Psoas muscle (tissue), 8 donors: ENCODE data around the gene POM121C. TPM values are rescaled to one million over a fixed set of nuclear protein-coding genes. Genes with fewer than 3 reads are reported as not detected.
"Not testable (repeated sequence)": the region's sequence is repeated elsewhere in the genome, so short reads cannot be mapped to it uniquely, and the experiment has no call there.

Source experiments
- ATAC-seq, 4 donors: fragments of 200-7000 bp; cut with Tn5 transposase; one replicate each; pipeline ENCODE4 v1.9.1; 2020; ENCODE audit warnings: moderate library complexity in 3 of 4, mild to moderate bottlenecking in 2 of 4
- DNase-seq, 2 donors: peaks; one replicate each; pipeline ENCODE4 v3.0.0-alpha.2; 2020
- H3K27ac ChIP-seq: fragments of 200-600 bp; one replicate; pipeline ENCODE4 v1.8.0; 2022
- H3K27me3 ChIP-seq, 3 donors: fragments of 200-600 bp in 1 of 3; one replicate each; pipeline versions ENCODE4 v1.6.1 to v1.8.0; 2013 to 2022; ENCODE audit warnings: low read length in 2 of 3, mild to moderate bottlenecking in 2 of 3, moderate library complexity in 1 of 3; ENCODE audit not compliant: insufficient read depth in 3 of 3
- H3K36me3 ChIP-seq, 2 donors: fragments of 200-600 bp in 1 of 2; one replicate each; pipeline versions ENCODE4 v1.6.1 to v1.8.0; 2013 to 2022; ENCODE audit warnings: low read depth in 1 of 2, mild to moderate bottlenecking in 1 of 2, moderate library complexity in 1 of 2; ENCODE audit not compliant: insufficient read depth in 1 of 2
- H3K4me1 ChIP-seq: fragments of 200-600 bp; one replicate; pipeline ENCODE4 v1.8.0; 2022
- H3K4me3 ChIP-seq: fragments of 200-600 bp; one replicate; pipeline ENCODE4 v1.8.0; 2022; ENCODE audit warnings: mild to moderate bottlenecking
- H3K9me3 ChIP-seq: fragments of 200-600 bp; one replicate; pipeline ENCODE4 v1.8.0; 2022
- WGBS, 3 donors: extraction: QIAGEN DNeasy Blood & Tissue Kit; methylation state at CpG; one replicate each; pipeline versions ENCODE4 v1.1.6 to v1.1.7; 2013; 5-methylcytosine and 5-hydroxymethylcytosine counted together
- intact Hi-C, 2 donors: fragments of 100-400 bp; cut with DNase I; formaldehyde crosslinking; loops; one replicate each; pipeline versions ENCODE4 v1.11.0 to v1.14.2; 2022
- polyA plus RNA-seq, 3 donors: library from polyadenylated mRNA; stranded (reverse); fragments of 200-250 nt; gene quantifications; one replicate each; pipeline ENCODE4 v1.2.3, GENCODE V29; 2013
- total RNA-seq, 4 donors: library from RNA; stranded (reverse); fragmentation: NEBNext Ultra II Directional in 2 of 4; extraction: Animal tissue kit (Norgen Biotek cat#: 25700) in 2 of 4; gene quantifications; one replicate each; pipeline versions ENCODE4 v1.2.1 to v1.2.4, GENCODE V29; 2021 to 2023
- donor health status: healthy with polysubstance abuse.
- donor health status: DM: no; HTN: no; CAD: no; lungs with moderate emphysema.
- donor health status: Bipolar disorder and iron deficiency.
- donor health status: healthy.
- donor health status: DM: yes; HTN: yes; CAD: no.
- donor health status: DM: no; HTN: no; CAD: no.
- donor health status: DM: no; HTN: no; CAD: no.
- donor health status: DM: yes; HTN: yes; CAD: no.

Gene POM121C
- total and polyA plus RNA-seq, 7 donors: 7.9 to 29.3 (median 19.4) TPM

GRCh38 chr7:75518842-75519241, 32.7 kb upstream of the POM121C start:
- H3K27ac ChIP-seq, H3K4me1 ChIP-seq, H3K9me3 ChIP-seq, ATAC-seq, DNase-seq, intact Hi-C loops, H3K27me3 ChIP-seq, H3K4me3 ChIP-seq: not testable (repeated sequence)
- H3K36me3 ChIP-seq: peaks cover 0 to 53% of the 10 kb centered on the region in 2 donors
- WGBS, 3 donors: 48 to 71% (median 50%) methylated on average over 2 of the region's 2 CpGs

- WGBS, 3 donors: 86 to 100% (median 95%) methylated on average over 2 of the region's 4 CpGs
- intact Hi-C loops, H3K9me3 ChIP-seq, ATAC-seq, H3K4me1 ChIP-seq, DNase-seq, H3K27ac ChIP-seq, H3K4me3 ChIP-seq, H3K27me3 ChIP-seq: not testable (repeated sequence)
- peaks cover 0 to 28% of the 10 kb centered on the region in 2 donors for H3K36me3 ChIP-seq
Measured at GRCh38 chr7:75509033-75509432, 22.9 kb upstream of the POM121C start.

DNA sequence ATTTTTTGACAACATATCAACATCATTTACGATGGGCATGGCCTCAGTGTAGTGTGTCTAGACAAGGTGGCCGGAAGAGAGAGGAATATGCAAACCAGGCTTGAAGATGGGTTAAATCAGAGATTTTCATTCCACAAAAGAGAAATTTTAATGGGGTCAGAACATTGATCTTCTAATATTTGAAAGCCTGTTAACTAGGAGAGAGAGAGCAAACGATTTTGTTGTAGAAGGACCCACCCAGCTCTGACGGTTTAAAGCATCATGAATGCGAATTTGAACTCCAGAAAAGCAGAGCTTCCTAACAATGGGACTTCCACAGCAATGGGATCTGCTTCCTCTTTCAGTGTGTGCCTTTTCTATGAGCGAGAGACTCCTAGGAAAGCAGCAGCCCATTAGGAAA, 5.9 kb upstream of the POM121C start, which contains the start of gene SPDYE5:
Gene SPDYE5, plus strand, starts transcription at position 301 of the 400 bp plus-strand sequence. CDS start 1,728 bp downstream, outside the sequence.
- H3K4me1 ChIP-seq, H3K4me3 ChIP-seq, DNase-seq, H3K27ac ChIP-seq, ATAC-seq, H3K9me3 ChIP-seq, intact Hi-C loops, H3K27me3 ChIP-seq, H3K36me3 ChIP-seq: not testable (repeated sequence)
- WGBS, 3 donors: 61 to 80% (median 79%) methylated on average over 4 to 5 of the region's 6 CpGs

- H3K27me3 ChIP-seq, H3K9me3 ChIP-seq, DNase-seq, H3K4me1 ChIP-seq, intact Hi-C loops: not testable (repeated sequence)
- peaks cover 0 to 17% of the 10 kb centered on the region in 2 donors for H3K36me3 ChIP-seq
- H3K27ac ChIP-seq: peak overlapping the region; percentile 90
- 0 to 1% (median 1%) methylated on average over 20 to 31 of the region's 32 CpGs for WGBS, 3 donors
- ATAC-seq: peak in 1 of 4 donors; percentile 16
- H3K4me3 ChIP-seq: peak overlapping the region; percentile 85
Measured at GRCh38 chr7:75485355-75485978, 632 bp downstream of the POM121C start.

DNA sequence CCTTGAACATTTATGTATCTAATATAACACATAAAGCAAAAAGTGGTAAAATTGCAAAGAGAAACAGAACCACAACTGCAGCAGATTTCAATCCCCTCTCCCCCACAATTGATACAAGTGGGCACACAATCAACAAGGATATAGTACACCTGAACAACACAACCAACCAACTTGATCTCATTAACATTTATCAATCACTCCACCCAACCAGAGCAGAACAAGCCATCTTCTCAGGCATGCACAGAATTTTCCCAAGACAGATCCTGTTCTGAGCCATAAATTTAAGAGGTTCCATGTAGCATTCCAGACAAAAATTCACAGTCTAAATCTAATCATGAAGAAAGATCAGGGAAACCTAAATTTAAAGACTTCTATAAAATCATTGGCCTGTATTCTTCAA, 5.8 kb downstream of the POM121C start:
- DNase-seq, H3K4me3 ChIP-seq, H3K4me1 ChIP-seq, intact Hi-C loops, H3K27ac ChIP-seq, H3K9me3 ChIP-seq, H3K27me3 ChIP-seq, ATAC-seq: not testable (repeated sequence)
- H3K36me3 ChIP-seq: peaks cover 0 to 17% of the 10 kb centered on the region in 2 donors

DNA sequence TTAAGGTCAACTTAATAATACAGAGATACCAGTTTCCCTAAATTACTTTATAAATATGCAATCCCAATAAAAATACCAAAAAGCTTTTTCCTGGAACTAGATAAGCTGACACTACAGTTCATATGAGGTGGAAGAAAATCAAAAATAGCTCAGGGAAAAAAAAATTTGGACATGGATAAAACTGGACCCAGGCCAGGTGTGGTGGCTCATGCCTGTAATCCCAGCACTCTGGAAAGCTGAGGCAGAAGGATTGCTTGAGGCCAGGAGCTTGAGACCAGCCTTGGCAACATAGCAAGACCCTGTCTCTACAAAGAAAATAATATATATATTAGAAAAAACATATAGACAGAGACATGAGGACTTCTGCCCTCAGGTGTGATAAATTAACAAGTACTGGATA, 8.6 kb downstream of the POM121C start:
- H3K36me3 ChIP-seq: peaks cover 0 to 26% of the 10 kb centered on the region in 2 donors
- H3K4me3 ChIP-seq, H3K27me3 ChIP-seq, H3K9me3 ChIP-seq, H3K27ac ChIP-seq, intact Hi-C loops, H3K4me1 ChIP-seq, DNase-seq: not testable (repeated sequence)
- peak in 1 of 4 donors; percentile 66 for ATAC-seq

- WGBS, 3 donors: 90 to 98% methylated on average over 2 to 3 of the region's 4 CpGs; no CpG with 5 or more reads in 1 of the 3 donors
- intact Hi-C loops, H3K27ac ChIP-seq, H3K27me3 ChIP-seq, H3K4me1 ChIP-seq, DNase-seq, H3K9me3 ChIP-seq, H3K4me3 ChIP-seq: not testable (repeated sequence)
- peaks cover 0 to 36% of the 10 kb centered on the region in 2 donors for H3K36me3 ChIP-seq
- ATAC-seq: peak in 1 of 4 donors; percentile 60
Measured at GRCh38 chr7:75470166-75470565, 15.9 kb downstream of the POM121C start.

DNA sequence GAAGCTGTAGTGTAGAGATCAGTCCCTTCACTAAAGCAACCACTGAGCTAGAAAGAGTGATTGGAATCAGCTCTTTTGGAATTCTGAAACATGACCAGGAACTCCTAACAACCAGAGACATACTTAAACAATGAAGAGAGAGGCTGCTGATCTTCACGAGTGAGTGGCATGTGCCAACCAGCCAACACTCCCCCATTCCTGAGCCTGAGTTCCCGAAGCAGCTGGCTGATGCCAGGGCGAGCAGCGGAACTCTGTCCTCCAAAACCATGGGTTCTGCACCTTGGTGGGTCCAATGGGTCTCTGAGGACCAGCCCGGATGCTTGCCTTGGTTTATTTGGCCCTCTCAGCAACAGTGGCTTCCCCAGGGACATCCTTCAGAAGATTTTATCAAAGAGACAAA, 25.6 kb downstream of the POM121C start:
- H3K4me1 ChIP-seq, H3K36me3 ChIP-seq, intact Hi-C loops, H3K27me3 ChIP-seq, H3K4me3 ChIP-seq, H3K27ac ChIP-seq, H3K9me3 ChIP-seq, DNase-seq: not testable (repeated sequence)
- 47 to 50% (median 49%) methylated on average over 4 of the region's 5 CpGs for WGBS, 3 donors
- peak; percentile 46 to 76 (median 68) for ATAC-seq

DNA sequence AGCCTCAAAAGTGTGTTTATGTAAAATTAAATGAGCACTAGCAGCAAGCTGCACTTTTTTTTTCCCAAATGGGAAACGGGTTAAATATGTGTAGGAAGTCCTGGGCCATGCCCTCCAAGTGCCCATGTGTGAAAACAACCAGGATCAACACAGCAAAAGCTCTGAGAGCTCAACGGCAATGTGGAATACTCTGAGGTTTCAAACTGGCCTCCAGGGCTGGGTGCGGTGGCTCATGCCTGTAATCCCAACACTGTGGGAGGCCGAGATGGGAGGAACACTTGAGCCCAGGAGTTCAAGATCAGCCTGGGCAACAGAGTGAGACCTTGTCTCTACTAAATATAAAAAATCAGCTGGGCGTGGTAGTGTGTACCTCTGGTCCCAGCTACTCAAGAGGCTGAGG, 28.1 kb downstream of the POM121C start:
- H3K4me3 ChIP-seq, H3K36me3 ChIP-seq, DNase-seq, H3K27ac ChIP-seq, H3K9me3 ChIP-seq, H3K27me3 ChIP-seq, intact Hi-C loops, ATAC-seq, H3K4me1 ChIP-seq: not testable (repeated sequence)
- 88 to 100% (median 92%) methylated on average over 1 of the region's 5 CpGs for WGBS, 3 donors

DNA sequence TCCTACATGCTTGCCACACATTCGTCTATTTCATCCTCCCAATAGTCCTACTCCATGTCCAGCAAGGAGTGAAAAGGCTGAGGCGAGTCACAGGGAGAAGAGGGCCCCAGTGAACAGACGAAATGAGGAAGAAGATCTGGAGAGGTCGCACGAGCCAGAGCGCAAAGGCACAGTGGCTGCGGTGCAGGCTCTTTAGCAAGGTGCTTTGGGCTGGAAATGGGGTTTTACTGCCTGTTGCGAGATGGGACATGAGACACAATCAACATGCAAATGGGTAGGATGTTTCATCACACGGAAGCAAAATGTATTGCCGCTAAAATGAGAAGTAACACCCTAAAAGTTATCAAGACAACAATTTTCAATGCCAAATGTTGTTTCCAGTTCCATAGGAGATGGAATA, 29.7 kb downstream of the POM121C start:
- H3K4me3 ChIP-seq, ATAC-seq, DNase-seq, H3K4me1 ChIP-seq, intact Hi-C loops, H3K27ac ChIP-seq, H3K9me3 ChIP-seq, H3K36me3 ChIP-seq, H3K27me3 ChIP-seq: not testable (repeated sequence)
- 76 to 96% (median 93%) methylated on average over 4 to 8 of the region's 10 CpGs for WGBS, 3 donors
